GM18868 (cell line): ENCODE measurements around the gene RPF1.
"Not testable (repeated sequence)": the region's sequence is repeated elsewhere in the genome, so short reads cannot be mapped to it uniquely, and the experiment has no call there.

Source experiments
- ATAC-seq: cut with Tn5 transposase; IDR thresholded peaks from one replicate; pipeline ENCODE4 v1.9.1; 2021; ENCODE audit warnings: mild to moderate bottlenecking, moderate library complexity; ENCODE audit not compliant: unreplicated experiment

The RPF1 gene, protein sequence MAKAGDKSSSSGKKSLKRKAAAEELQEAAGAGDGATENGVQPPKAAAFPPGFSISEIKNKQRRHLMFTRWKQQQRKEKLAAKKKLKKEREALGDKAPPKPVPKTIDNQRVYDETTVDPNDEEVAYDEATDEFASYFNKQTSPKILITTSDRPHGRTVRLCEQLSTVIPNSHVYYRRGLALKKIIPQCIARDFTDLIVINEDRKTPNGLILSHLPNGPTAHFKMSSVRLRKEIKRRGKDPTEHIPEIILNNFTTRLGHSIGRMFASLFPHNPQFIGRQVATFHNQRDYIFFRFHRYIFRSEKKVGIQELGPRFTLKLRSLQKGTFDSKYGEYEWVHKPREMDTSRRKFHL

DNA sequence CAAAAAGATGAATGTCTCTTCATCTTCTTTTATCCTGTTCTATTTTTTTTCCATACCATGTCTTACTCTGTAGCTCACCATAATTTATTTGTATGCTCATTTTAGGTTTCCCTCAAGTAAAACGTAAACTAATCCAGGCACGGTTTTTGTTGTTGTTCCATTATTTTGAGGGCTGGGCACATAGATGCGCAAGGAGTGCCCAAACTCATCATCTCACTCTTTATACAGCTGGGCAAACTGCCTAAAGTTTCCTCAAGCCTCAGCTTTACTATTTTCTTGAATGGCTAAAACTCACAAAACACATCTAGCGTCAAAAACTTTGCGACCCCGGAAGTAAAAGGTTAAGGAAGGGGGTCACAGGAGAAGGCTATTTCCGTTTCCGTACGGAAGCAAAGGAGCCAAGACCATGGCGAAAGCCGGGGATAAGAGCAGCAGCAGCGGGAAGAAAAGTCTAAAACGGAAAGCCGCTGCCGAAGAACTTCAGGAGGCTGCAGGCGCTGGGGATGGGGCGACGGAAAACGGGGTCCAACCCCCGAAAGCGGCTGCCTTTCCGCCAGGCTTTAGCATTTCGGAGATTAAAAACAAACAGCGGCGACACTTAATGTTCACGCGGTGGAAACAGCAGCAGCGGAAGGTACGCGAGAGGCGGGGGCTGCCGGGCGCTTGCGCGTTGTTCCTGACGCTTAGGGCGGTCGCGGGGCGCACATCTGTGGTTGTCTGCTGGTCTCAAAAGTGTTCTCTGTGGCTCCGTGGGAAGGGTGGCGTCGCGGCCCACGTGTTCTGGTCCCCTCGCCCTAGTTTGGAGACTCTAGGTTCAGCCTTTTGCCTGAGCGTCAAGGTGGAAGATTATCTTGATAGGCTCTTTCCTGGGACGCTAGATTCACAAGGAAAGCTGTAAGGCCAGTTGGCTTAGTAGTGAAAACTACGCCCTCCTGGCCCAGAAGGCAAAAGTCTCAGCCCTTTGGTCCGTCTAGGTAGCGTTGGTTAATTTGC, at the start of gene RPF1:
RPF1 (plus strand) TSS at position 391 of the 993 bp plus-strand sequence; CDS start at position 407, 16 bp downstream.
- peak; percentile 96 for ATAC-seq

DNA sequence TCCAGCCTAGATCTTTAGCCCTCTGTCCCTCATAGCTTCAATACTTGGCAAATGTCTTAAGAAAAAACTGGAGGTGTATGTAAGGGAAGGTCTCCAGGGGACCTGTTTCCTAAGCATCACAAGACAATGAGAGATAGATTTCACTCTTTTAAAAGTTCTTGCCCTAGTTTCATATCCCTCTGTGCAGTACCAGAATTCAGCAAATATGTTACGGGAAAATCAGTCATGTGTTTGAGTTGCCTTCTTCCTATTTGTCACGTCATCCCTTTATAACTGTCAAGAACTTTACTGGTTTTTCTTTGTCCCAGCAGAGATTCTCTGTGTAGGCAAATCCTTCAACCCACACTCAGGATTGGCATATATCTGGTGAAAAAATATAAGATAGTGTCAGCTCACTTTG, 48.5 kb upstream of the RPF1 start:
- no peak for ATAC-seq

DNA sequence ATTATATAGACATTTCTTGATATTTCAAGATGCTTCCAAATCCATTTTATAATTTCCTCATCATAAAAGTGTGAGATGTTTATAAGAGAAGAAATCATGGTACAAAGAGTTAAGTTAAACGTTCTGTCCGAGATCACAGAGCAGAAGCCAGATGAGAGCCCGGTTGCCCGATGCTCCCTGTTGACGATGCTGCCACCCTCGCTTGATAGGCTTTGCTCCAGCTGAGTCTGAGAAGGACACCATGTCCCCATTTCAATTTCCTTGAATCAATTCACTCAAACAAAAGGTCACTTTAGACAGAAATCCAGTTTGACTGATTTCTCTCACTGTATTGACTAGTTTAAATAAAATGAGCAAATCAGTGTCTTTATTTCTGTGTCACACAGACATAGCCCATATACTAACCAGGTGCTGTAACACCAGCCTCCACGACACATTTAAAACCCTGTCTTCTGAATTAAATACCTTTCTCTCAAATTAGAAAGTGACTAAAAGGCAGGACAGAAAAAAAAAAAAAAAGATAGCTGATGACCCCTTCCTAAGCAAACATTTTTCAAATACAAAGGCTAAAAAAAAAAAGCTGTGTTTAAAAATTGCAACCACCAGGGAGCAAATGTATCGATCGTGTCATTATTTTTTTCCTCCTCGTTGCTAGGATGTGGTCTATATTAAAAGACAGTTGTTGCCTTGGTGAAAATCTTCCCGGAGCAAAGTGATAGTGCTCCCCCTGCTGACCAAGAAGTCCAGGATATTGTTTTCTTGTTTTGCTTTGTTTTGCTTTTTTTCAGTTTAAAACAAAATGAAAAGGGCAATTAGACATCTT, 45.6 kb upstream of the RPF1 start:
- ATAC-seq, result peak; percentile 44

DNA sequence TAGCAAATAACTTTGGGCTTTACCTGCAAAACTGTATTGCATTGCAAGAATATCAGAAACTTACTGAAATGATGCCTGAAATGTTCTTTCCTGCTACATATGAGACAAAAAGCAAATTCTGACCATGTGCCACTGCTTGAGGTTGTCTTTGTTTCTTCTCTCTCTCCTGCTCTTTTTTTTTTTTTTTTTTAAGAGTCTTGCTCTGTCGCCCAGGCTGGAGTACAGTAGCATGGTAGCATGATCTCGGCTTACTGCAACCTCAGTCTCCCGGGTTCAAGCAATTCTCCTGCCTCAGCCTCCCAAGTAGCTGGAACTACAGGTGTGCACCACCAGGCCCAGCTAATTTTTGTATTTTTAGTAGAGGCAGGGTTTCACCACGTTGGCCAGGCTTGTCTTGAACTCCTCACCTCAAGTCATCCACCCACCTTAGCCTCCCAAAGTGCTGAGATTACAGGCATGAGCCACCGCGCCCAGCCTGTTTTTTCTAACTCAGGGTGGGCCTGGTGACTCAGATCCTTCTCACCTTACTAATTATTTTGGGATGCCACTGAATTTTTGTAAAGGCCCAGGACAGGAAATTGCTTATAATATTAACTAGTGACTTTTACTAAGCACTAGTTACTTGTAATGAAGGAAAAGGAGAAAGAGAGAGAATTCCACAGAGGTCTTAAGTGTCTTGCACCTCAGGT, 44.8 kb upstream of the RPF1 start:
- ATAC-seq, result no peak

DNA sequence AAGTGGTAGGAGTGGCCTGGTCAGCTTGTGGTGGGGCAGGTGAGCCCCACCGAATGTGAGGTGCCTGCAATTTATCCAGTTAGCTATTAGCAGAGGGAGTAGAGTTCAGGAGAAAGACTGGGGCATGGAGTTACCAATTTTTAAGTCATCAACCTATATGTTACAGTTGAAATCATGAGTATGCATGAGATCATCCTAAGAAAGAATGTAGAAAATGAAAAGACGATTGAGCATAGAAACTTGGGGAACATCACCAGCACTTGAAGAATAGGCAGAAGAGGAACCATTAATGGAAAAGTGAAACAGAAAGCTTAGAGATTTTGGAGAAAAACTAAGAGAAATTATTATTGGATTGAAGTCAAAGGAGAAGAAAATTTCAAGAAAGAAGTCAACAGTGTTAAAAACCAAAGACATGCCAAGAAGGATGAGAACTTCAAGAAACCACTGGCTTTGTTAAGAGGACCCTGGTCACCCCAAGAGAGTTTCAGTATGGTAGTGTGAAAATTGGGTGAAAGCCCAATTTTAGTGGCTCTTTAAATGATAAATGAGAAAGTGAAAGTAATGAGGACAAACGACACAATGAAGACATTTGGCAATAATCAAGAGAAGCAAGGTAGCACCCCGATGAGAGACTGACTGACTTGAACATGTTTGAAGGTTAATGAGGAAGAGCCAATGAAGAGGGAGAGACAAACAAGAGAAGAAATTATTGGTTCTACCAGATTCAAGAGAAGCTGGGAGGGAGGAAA, 44.1 kb upstream of the RPF1 start:
- peak; percentile 39 for ATAC-seq

DNA sequence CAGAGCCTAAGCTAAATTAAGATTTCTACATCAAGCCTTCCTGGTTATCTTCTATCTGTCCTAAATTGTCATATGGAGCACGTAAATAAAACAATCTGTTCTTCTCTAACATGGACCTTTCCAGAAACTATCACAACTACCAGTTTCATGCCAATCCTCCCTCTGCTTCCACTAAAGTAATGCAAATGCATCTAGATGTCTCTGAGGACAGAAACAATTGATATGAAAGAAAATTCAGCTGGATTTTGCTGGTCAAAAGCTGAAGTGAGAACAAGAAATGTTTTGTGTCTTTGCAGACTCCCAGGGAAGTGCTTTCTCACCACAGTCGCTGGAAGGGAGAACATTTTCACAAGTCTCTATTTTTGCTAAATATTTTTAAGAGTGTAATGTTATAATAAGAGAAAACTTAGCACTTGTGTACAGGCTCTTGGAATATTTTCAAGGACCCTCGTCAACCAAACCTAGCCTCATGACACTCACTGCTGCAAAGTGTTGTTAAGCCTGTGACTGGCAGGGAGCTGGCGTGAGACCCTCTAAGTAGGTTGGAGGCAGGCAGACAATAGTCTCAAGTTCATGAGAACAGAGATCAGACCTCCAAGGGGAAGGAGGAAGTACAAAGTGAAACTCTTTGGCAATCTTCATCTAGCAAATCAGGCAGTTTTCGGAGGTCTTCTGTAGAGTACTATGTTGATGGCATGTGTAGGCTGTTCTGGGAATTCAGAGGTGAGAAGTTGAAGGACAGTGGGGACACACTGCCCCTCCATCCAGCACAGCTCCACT, 42.0 kb upstream of the RPF1 start:
- peak; percentile 53 for ATAC-seq

DNA sequence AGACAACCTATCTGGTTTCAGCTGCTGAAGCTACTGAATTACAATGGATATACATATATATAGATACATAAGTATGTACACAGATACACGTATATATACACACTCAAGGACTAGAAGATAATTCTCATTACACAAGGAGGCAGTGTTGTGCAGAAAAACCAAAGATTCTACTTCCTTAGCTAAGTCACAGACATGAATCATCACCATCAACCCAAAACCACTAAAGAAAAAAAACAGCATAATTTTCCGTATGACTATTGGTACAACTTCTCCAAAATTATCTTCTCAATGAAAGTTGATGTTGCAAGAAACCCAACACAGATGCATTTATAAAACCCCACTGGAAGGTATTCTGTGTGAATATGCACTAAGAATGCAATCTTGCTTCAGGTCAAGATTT, 36.8 kb upstream of the RPF1 start:
- ATAC-seq, result peak; percentile 96

DNA sequence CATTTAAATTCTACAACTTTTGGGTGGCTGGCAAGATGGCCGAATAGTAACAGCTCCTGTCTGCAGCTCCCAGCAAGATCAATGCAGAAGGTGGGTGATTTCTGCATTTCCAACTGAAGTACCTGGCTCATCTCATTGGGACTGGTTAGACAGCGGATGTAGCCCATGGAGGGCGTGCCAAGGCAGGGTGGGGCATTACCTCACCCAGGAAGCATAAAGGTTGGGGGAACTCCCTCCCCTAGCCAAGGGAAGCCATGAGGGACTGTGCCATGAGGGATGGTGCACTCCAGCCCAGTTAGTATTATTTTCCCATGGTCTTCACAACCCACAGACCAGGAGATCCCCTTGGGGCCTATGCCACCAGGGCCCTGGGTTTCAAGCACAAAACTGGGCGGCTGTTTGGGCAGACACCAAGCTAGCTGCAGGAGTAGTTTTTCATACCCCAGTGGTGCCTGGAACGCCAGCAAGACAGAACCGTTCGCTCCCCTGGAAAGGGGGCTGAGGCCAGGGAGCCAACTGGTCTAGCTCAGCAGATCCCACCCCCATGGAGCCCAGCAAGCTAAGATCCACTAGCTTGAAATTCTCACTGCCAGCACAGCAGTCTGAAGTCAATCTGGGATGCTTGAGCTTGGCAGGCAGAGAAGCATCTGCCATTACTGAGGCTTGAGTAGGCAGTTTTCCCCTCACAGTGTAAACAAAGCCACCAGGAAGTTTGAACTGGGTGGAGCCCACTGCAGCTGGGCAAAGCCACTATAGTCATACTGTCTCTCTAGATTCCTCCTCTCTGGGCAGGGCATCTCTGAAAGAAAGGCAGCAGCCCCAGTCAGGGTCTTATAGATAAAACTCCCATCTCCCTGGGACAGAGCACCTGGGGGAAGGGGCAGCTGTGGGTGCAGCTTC, 36.1 kb upstream of the RPF1 start:
- ATAC-seq, result peak; percentile 21

DNA sequence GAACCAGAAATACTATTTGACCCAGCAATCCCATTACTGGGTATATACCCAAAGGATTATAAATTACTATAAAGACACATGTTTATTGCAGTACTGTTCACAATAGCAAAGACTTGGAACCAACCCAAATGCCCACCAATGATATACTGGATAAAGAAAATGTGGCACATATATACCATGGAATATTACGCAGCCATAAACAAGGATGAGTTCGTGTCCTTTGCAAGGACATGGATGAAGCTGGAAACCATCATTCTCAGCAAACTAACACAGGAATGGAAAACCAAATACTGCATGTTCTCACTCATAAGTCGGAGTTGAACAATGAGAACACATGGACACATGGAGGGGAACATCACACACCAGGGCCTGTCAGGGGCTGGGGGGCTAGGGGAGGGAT, 30.4 kb upstream of the RPF1 start:
- not testable (repeated sequence) for ATAC-seq

DNA sequence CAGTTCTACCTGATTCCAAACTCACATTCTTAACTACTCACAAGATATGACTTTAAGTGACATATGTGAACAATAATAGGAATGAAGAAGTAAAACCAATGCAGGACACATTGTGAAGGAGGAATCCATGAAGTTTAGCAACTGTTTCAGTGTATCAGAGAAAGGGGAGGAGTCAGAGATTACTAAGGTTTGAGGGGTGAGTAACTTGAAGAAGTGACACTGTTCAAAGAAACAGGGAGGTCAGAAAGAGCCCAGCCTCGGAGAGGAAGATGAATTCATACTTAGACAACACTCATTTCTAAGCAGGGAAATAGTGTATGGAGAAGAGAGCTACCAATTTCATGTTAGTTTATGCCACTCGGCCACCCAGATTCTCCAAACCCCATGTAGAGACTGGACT, 28.2 kb upstream of the RPF1 start:
- ATAC-seq, result peak; percentile 75

DNA sequence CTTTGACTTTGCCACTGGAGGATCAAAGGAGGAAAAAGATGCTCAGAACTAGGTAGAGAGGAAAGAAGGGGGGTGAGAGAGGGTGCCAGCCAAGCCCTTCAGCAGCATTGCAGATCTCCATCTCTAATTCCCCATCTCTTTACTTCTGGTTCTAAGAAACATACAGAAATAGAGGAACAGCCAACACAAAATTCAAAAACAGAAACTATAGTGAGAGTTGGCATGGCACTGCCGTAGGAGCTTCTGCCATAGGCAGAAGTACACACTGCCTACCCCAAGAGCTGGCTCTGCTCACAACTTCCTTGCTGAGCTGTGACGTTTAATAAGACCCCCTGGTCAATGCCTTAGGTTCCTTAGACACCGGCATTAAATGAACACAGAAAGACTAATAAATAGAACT, 26.6 kb upstream of the RPF1 start:
- ATAC-seq, result no peak

DNA sequence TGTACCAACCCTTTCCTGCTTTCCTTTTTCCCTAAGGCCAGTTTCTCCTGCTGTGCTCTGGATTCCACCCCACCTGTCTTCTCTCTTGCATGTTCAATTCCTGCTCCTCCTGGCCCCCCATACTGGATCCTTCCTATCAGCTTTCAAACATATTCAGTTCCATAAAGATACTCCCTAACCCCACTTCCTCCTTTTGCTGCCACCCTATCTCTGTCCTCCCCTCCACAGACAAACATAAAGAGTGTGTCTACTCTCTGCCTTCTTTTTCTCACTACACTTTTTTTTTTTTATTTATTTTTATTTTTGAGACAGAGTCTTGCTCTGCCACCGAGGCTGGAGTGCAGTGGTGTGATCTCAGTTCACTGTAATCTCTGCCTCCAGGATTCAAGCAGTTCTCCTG, 16.9 kb upstream of the RPF1 start:
- no peak for ATAC-seq

DNA sequence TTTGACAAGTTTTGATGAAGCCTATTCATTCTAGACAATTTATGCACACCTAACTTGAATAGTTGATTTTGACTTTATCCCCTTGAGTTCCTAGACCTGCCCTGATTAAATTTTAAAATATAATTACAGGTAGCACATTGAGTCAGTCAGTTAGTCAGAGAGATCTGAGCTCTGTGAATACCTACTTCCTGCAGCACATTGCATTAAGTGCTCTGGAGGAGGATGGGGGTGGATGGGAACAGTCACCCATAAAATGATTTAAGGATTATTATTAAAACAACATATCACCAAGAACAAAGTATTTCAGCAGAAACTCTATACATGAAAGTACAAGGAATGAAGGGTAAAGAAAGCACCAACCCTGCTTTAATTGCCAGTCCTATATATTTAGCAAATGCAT, 11.8 kb upstream of the RPF1 start:
- no peak for ATAC-seq

DNA sequence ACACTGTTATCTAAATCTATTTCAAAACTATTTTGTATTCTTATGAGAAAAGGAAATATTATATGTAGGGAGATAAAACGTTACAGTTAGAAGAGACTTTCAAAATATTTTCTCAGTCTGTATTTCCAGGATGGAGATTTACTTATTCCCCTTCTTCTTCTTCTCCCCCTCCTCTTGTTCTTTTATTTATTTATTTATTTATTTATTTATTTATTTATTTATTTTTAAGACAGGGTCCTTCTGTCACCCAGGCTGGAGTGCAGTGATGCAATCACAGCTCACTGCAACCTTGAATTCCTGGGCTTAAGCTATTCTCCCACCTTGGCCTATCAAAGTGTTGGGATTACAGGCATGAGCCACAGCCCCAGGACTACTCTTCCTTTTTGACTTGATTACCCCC, 2.8 kb upstream of the RPF1 start:
- ATAC-seq, result no peak

DNA sequence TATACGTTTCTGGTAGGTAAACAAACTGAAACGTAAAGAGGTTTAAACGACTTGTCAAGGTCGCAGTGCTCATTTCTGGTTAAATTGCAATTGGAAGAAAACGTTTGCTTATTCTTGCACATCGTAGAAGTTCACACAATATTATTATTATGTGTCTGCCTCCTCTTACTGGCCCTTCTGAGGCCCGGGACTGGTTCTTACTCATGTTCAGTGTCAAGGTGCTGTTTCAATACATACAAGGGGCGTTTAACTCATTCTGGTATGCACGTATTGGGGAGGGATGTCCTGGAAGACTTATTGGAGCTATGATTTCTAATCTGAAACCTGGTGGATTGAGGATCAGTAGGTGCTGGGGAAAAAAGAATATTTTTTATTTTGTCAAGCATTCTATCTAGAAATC, 932 bp downstream of the RPF1 start:
- peak; percentile 14 for ATAC-seq

DNA sequence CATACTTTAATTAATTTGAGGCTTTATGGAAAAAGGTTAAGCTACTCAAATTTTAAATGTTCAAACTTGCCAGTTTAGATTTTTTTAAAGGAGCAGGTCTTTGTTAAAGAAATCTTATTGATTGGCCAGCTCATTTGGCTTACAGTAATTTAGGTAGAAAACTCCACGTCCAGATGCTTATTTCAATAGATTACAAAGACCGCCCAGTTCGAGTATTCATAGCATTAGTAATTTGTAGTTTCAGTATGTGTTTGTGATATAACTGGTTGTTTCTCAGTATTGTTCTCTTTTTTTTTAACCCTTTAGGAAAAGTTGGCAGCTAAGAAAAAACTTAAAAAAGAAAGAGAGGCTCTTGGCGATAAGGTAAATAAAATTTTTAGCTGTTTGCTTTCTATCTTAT, 1.6 kb downstream of the RPF1 start:
- ATAC-seq, result peak; percentile 38

DNA sequence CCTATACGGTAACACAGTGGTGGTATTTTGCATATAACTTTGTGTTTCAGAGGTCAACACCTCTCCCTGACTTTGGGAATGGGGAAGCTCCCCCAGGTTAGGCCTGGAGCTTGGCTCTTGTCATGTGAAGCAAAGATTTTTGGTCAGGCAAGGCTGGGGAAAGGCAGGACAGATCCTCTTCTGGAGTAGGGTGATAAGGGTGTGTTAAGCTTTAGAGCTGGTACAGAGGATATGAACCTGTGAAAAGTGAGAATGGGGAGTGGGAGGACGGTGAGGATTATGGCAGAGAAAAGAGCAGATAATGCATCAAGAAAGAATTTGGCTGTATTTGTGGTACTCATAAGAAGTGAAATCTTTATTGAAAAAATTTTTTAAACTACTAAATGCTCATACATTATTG, 2.3 kb downstream of the RPF1 start:
- no peak for ATAC-seq

DNA sequence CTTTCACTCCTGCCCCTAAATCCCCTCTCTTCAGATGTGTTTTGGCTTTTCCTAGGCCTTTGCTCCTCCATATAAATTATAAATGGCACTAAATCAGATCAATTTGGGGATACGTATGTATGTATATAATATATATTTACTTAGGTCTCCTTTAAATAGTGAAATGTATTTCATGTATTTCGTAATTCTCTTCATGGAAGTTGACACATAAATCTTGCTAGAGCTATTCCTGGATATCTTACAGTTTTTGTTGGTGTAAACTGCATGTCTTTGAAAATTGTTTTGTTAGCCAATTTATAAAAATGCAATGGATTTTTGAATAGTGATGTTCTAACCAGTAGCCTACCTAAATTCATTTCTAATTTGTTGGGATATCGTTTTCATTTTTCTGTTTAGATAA, 9.0 kb downstream of the RPF1 start:
- no peak for ATAC-seq
